AG04450 (cell line): ENCODE data around the gene ZDHHC24. TPM values are rescaled to one million over a fixed set of nuclear protein-coding genes. Genes with fewer than 3 reads are reported as not detected.
"Not testable (repeated sequence)": the region's sequence is repeated elsewhere in the genome, so short reads cannot be mapped to it uniquely, and the experiment has no call there.

Experiments used
- CTCF ChIA-PET: fragments of 300-600, 350-600 bp; formaldehyde crosslinking; extraction: SDS; loops from one replicate; lab custom pipeline; 2022; ENCODE audit warnings: antibody characterized with exemption, inconsistent platforms; lab: Charles Lee
- POLR2A ChIA-PET: fragments of 350-600 bp; formaldehyde crosslinking; extraction: SDS; loops from one replicate; lab custom pipeline; 2021; ENCODE audit warnings: antibody characterized with exemption, inconsistent platforms; lab: Yijun Ruan, JAX
- DNase-seq: peaks from one replicate; pipeline ENCODE4 v3.0.0-alpha.2; 2011; ENCODE audit warnings: low read depth, low spot score
- H3K27ac ChIP-seq: one replicate; pipeline ENCODE4 v1.5.1; 2012; ENCODE audit warnings: low read depth, low read length, control low read depth
- H3K27me3 ChIP-seq: one replicate; pipeline ENCODE4 v1.6.0; 2012; ENCODE audit warnings: low read length; ENCODE audit not compliant: control insufficient read depth, insufficient read depth
- H3K4me3 ChIP-seq: 2 replicates; pipeline ENCODE4 v1.5.1; 2011; ENCODE audit warnings: mild to moderate bottlenecking, low read depth, low read length, control low read depth
- H3K9me3 ChIP-seq: 2 replicates; pipeline ENCODE4 v1.5.1; 2012; ENCODE audit warnings: low read length; ENCODE audit not compliant: control insufficient read depth, insufficient read depth
- CTCF ChIP-seq: IDR thresholded peaks from 2 replicates; pipeline ENCODE4 v1.5.1; 2011; ENCODE audit warnings: low read depth, low read length, control low read depth, inconsistent platforms
- polyA plus RNA-seq: library from polyadenylated mRNA; depleted of rRNA; stranded (reverse); fragments of >200 nt; gene quantifications from 2 replicates; pipeline ENCODE4 v1.2.3, GENCODE V29; 2011

The ZDHHC24 gene
- polyA plus RNA-seq, 1 experiment, result 6.2 TPM

GRCh38 chr11:66546368-66546965 is 619 bp upstream of the ZDHHC24 start, which contains the start of gene ACTN3:
Gene ACTN3 (plus strand): TSS chr11:66546903. CDS start chr11:66546938, 35 bp downstream.
- Histone ChIP-seq H3K4me3 (peak within 1 kb of the TSS; percentile 70), H3K9me3 (no peaks in the 10 kb centered on the region; the same call in 1 of the 2 replicates), H3K27me3 (peaks cover 13% of the 10 kb centered on the region), H3K27ac (no peak within 1 kb of the TSS)
- DNase-seq, result no peak
- ChIA-PET POLR2A (interaction anchor here (0.6 to 2.2 kb wide), 14 partner anchors 10 to 132 kb away, joined by 3 to 17 read pairs (median 5); partner anchors contain the start of genes BBS1, CCDC87, CCS and CTSF), CTCF (interaction anchor here (2.6 kb wide), 1 partner anchor 132 kb away, joined by 10 read pairs; the partner anchor contains the start of gene RBM4B)
- TF ChIP-seq CTCF, result no peak

- H3K9me3 ChIP-seq, H3K27ac ChIP-seq, DNase-seq: not testable (repeated sequence)
- Histone ChIP-seq H3K4me3 (peak overlapping the region; percentile 70), H3K27me3 (peaks cover 10% of the 10 kb centered on the region)
- POLR2A ChIA-PET, result interaction anchor here (1.3 to 2.2 kb wide), 5 partner anchors 17 to 133 kb away, joined by 4 to 17 read pairs (median 9); partner anchors contain the start of genes BBS1, RBM14, RBM4 and RBM4B
- CTCF ChIA-PET, result interaction anchor here (1.1 to 2.6 kb wide), 2 partner anchors 12 to 133 kb away, joined by 3 to 10 read pairs; partner anchors contain the start of gene RBM4B
Measured at GRCh38 chr11:66544952-66545351, 896 bp downstream of the ZDHHC24 start.

GRCh38 chr11:66543263-66544107 is 2.4 kb downstream of the ZDHHC24 start:
- no peaks in the 10 kb centered on the region; the same call in 1 of the 2 replicates for H3K9me3 ChIP-seq
- no peak for DNase-seq
- H3K27ac ChIP-seq, result peak overlapping the region; percentile 31
- CTCF ChIA-PET, result interaction anchor here (0.6 to 1.5 kb wide), 2 partner anchors 135 to 158 kb away, joined by 3 read pairs; no protein-coding TSS in a partner anchor
- peaks cover 10% of the 10 kb centered on the region for H3K27me3 ChIP-seq
- peak; percentile 73 for TF ChIP-seq CTCF
- peak overlapping the region; percentile 17 for H3K4me3 ChIP-seq
- POLR2A ChIA-PET, result no interaction called here

- no peak for DNase-seq
Measured at GRCh38 chr11:66542362-66542761, 3.5 kb downstream of the ZDHHC24 start.

More at GRCh38 chr11:66542362-66542761, 3.5 kb downstream of the ZDHHC24 start:
- CTCF ChIA-PET, result no interaction called here
- H3K4me3 ChIP-seq, result no peak overlapping the region
- peaks cover 7% of the 10 kb centered on the region for H3K27me3 ChIP-seq
- H3K9me3 ChIP-seq, result no peaks in the 10 kb centered on the region; the same call in 1 of the 2 replicates
- H3K27ac ChIP-seq, result no peak overlapping the region
- no peak for TF ChIP-seq CTCF
- POLR2A ChIA-PET, result interaction anchor here (0.5 kb wide), 1 partner anchor 112 kb away, joined by 5 read pairs; no protein-coding TSS in a partner anchor
